ENCODE measurements around the gene TOMM6.

Gene TOMM6

GRCh38 chr6:41824571-41825569 lies 37.4 kb downstream of the TOMM6 start:
- H3K27ac ChIP-seq (ENCODE audit: low read depth, low read length, severe bottlenecking), result no peak overlapping the region
- no peaks in the 10 kb centered on the region for H3K36me3 ChIP-seq (ENCODE audit: control insufficient read depth, insufficient read depth, low read length)
- no peaks in the 10 kb centered on the region for H3K9me3 ChIP-seq (ENCODE audit: control insufficient read depth, low read length)
- H3K4me1 ChIP-seq (ENCODE audit: control insufficient read depth, insufficient read depth, low read length, poor library complexity, severe bottlenecking), result peaks cover 18% of the 10 kb centered on the region
- WGBS, 2 experiments (ENCODE audit: insufficient coverage in 2 of 2), result 92 to 97% methylated on average over 7 to 8 of the region's 13 CpGs
- no peak overlapping the region for H3K4me3 ChIP-seq (ENCODE audit: extremely low read depth, insufficient read depth, low read length, poor library complexity, severe bottlenecking)

- H3K36me3 ChIP-seq (ENCODE audit: control insufficient read depth, insufficient read depth, low read length), result no peaks in the 10 kb centered on the region
- no peak overlapping the region for H3K27ac ChIP-seq (ENCODE audit: low read depth, low read length, severe bottlenecking)
- no peak overlapping the region for H3K4me3 ChIP-seq (ENCODE audit: extremely low read depth, insufficient read depth, low read length, poor library complexity, severe bottlenecking)
- WGBS, 2 experiments (ENCODE audit: insufficient coverage in 2 of 2), result 100% methylated on average over 1 of the region's 2 CpGs; no CpG with 5 or more reads in 1 of the 2 experiments
- peaks cover 18% of the 10 kb centered on the region for H3K4me1 ChIP-seq (ENCODE audit: control insufficient read depth, insufficient read depth, low read length, poor library complexity, severe bottlenecking)
- H3K9me3 ChIP-seq (ENCODE audit: control insufficient read depth, low read length), result no peaks in the 10 kb centered on the region
Observed at GRCh38 chr6:41826343-41827022, 39.0 kb downstream of the TOMM6 start.

DNA sequence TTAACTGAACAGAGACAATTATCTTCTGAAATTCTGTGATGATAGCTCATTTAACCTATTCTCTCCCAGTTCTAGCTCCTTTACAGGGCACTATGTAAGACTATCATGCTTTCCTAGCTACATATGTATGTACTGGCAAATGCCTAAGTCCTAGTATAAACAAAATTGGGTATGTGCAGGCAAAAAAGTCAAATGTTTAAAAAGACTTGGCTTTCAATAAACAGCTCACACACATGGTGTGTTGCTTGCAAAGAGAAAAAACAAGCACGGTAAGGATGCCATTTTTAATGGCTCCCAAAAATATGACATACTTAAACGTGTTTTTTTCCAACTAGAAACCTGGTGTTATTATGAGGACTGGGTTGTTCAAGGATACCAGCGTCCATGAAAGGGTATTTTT lies 44.8 kb downstream of the TOMM6 start:
- Histone ChIP-seq H3K4me3 (ENCODE audit: extremely low read depth, insufficient read depth, low read length, poor library complexity, severe bottlenecking) (no peak overlapping the region), H3K9me3 (ENCODE audit: control insufficient read depth, low read length) (no peaks in the 10 kb centered on the region), H3K4me1 (ENCODE audit: control insufficient read depth, insufficient read depth, low read length, poor library complexity, severe bottlenecking) (no peaks in the 10 kb centered on the region), H3K27ac (ENCODE audit: low read depth, low read length, severe bottlenecking) (no peak overlapping the region), H3K36me3 (ENCODE audit: control insufficient read depth, insufficient read depth, low read length) (no peaks in the 10 kb centered on the region)
- 95 to 100% methylated on average over 1 to 3 of the region's 3 CpGs for WGBS, 2 experiments (ENCODE audit: insufficient coverage in 2 of 2)

- Histone ChIP-seq H3K27ac (ENCODE audit: low read depth, low read length, severe bottlenecking) (no peak overlapping the region), H3K36me3 (ENCODE audit: control insufficient read depth, insufficient read depth, low read length) (no peaks in the 10 kb centered on the region), H3K9me3 (ENCODE audit: control insufficient read depth, low read length) (no peaks in the 10 kb centered on the region), H3K4me3 (ENCODE audit: extremely low read depth, insufficient read depth, low read length, poor library complexity, severe bottlenecking) (no peak overlapping the region), H3K4me1 (ENCODE audit: control insufficient read depth, insufficient read depth, low read length, poor library complexity, severe bottlenecking) (no peaks in the 10 kb centered on the region)
- WGBS, 2 experiments (ENCODE audit: insufficient coverage in 2 of 2), result no CpG with 5 or more reads among the region's 5 CpGs
Observed at GRCh38 chr6:41836022-41836659, 48.6 kb downstream of the TOMM6 start.

GRCh38 chr6:41836660-41837052 lies 49.2 kb downstream of the TOMM6 start:
- Histone ChIP-seq H3K36me3 (ENCODE audit: control insufficient read depth, insufficient read depth, low read length) (no peaks in the 10 kb centered on the region), H3K4me1 (ENCODE audit: control insufficient read depth, insufficient read depth, low read length, poor library complexity, severe bottlenecking) (no peaks in the 10 kb centered on the region), H3K9me3 (ENCODE audit: control insufficient read depth, low read length) (no peaks in the 10 kb centered on the region), H3K4me3 (ENCODE audit: extremely low read depth, insufficient read depth, low read length, poor library complexity, severe bottlenecking) (no peak overlapping the region), H3K27ac (ENCODE audit: low read depth, low read length, severe bottlenecking) (no peak overlapping the region)
- 63% methylated on average over 1 of the region's 2 CpGs; no CpG with 5 or more reads in 1 of the 2 experiments for WGBS, 2 experiments (ENCODE audit: insufficient coverage in 2 of 2)
